Measurements from ENCODE around the gene DEK. TPM values are rescaled to one million over a fixed set of nuclear protein-coding genes. Genes with fewer than 3 reads are reported as not detected.

Gene DEK
- total and polyA plus RNA-seq, 7 experiments from 2014 or later = 41.6 to 174 (median 61.1) TPM

- intact Hi-C loops (cut with micrococcal nuclease) = loop anchor here (2.0 kb wide), 1 partner anchor 19 kb away; no protein-coding TSS in a partner anchor
- Mint-ChIP-seq H3K36me3 (peaks cover 10 to 70% (median 56%) of the 10 kb centered on the region in 5 donors), H3K27me3 (no peaks in the 10 kb centered on the region), H3K27ac (peak overlapping the region in 1 of 9 donors; percentile 68), H3K4me3 (no peak overlapping the region), H3K9me3 (peaks cover 0 to 2% (median 0%) of the 10 kb centered on the region in 11 donors), H3K4me1 (peaks cover 4 to 70% (median 40%) of the 10 kb centered on the region in 7 donors)
- no peak for DNase-seq
- Histone ChIP-seq H3K27ac (ENCODE audit: low read depth, low read length) (no peak overlapping the region), H3K4me1 (ENCODE audit: control insufficient read depth in 2 of 2, insufficient read depth in 2 of 2, low read length in 2 of 2) (peaks cover 0 to 3% of the 10 kb centered on the region in 2 donors), H3K27me3 (ENCODE audit: control insufficient read depth in 2 of 2, insufficient read depth in 2 of 2, low read length in 2 of 2) (no peaks in the 10 kb centered on the region), H3K4me3 (ENCODE audit: low read length) (no peak overlapping the region), H3K9me3 (ENCODE audit: control insufficient read depth in 2 of 3, low read length in 3 of 3) (no peaks in the 10 kb centered on the region), H3K36me3 (ENCODE audit: control insufficient read depth in 2 of 3, insufficient read depth in 3 of 3, low read length in 3 of 3) (peaks cover 0 to 26% (median 8%) of the 10 kb centered on the region in 3 experiments)
- ChIA-PET POLR2A (no interaction called here), CTCF (no interaction called here)
- ATAC-seq = no peak
These were observed 20.1 kb downstream of the DEK start for GRCh38 chr6:18244251-18244650.

- H3K4me3 ChIP-seq (ENCODE audit: low read length) = no peak overlapping the region
- intact Hi-C loops (cut with micrococcal nuclease) = no loop called here
- Mint-ChIP-seq H3K36me3 (peaks cover 4 to 67% (median 49%) of the 10 kb centered on the region in 5 donors), H3K27me3 (no peaks in the 10 kb centered on the region), H3K4me3 (no peak overlapping the region), H3K9me3 (peaks cover 0 to 2% (median 0%) of the 10 kb centered on the region in 11 donors), H3K4me1 (peaks cover 4 to 61% (median 41%) of the 10 kb centered on the region in 7 donors), H3K27ac (peak overlapping the region in 7 of 9 donors; percentile 3 to 86 (median 38))
- no peaks in the 10 kb centered on the region for H3K27me3 ChIP-seq (ENCODE audit: control insufficient read depth in 2 of 2, insufficient read depth in 2 of 2, low read length in 2 of 2)
- ChIA-PET POLR2A (no interaction called here), CTCF (no interaction called here)
- H3K4me1 ChIP-seq (ENCODE audit: control insufficient read depth in 2 of 2, insufficient read depth in 2 of 2, low read length in 2 of 2) = peaks cover 0 to 3% of the 10 kb centered on the region in 2 donors
- DNase-seq (no peak), ATAC-seq (no peak)
- H3K36me3 ChIP-seq (ENCODE audit: control insufficient read depth in 2 of 3, insufficient read depth in 3 of 3, low read length in 3 of 3) = peaks cover 0 to 29% (median 0%) of the 10 kb centered on the region in 3 experiments
- H3K9me3 ChIP-seq (ENCODE audit: control insufficient read depth in 2 of 3, low read length in 3 of 3) = no peaks in the 10 kb centered on the region
- H3K27ac ChIP-seq (ENCODE audit: low read depth, low read length) = no peak overlapping the region
These were observed 20.9 kb downstream of the DEK start for GRCh38 chr6:18243302-18243893.

- Mint-ChIP-seq H3K27me3 (no peaks in the 10 kb centered on the region), H3K9me3 (peaks cover 0 to 2% (median 0%) of the 10 kb centered on the region in 11 donors), H3K27ac (peak overlapping the region in 8 of 9 donors; percentile 43 to 86 (median 71)), H3K4me1 (peaks cover 4 to 59% (median 41%) of the 10 kb centered on the region in 7 donors), H3K36me3 (peaks cover 4 to 68% (median 53%) of the 10 kb centered on the region in 5 donors), H3K4me3 (peak overlapping the region in 2 of 10 donors; percentile 36 to 62)
- H3K4me1 ChIP-seq (ENCODE audit: control insufficient read depth in 2 of 2, insufficient read depth in 2 of 2, low read length in 2 of 2) = peaks cover 0 to 3% of the 10 kb centered on the region in 2 donors
- no peak for DNase-seq
- ATAC-seq = no peak
- ChIA-PET POLR2A (no interaction called here), CTCF (no interaction called here)
- peaks cover 0 to 35% (median 0%) of the 10 kb centered on the region in 3 experiments for H3K36me3 ChIP-seq (ENCODE audit: control insufficient read depth in 2 of 3, insufficient read depth in 3 of 3, low read length in 3 of 3)
- H3K4me3 ChIP-seq (ENCODE audit: low read length) = no peak overlapping the region
- H3K27me3 ChIP-seq (ENCODE audit: control insufficient read depth in 2 of 2, insufficient read depth in 2 of 2, low read length in 2 of 2) = no peaks in the 10 kb centered on the region
- H3K9me3 ChIP-seq (ENCODE audit: control insufficient read depth in 2 of 3, low read length in 3 of 3) = no peaks in the 10 kb centered on the region
- intact Hi-C loops (cut with micrococcal nuclease) = no loop called here
- H3K27ac ChIP-seq (ENCODE audit: low read depth, low read length) = no peak overlapping the region
These were observed 22.1 kb downstream of the DEK start for GRCh38 chr6:18242062-18242851.

- H3K36me3 ChIP-seq (ENCODE audit: control insufficient read depth in 2 of 3, insufficient read depth in 3 of 3, low read length in 3 of 3) = peaks cover 0 to 42% (median 7%) of the 10 kb centered on the region in 3 experiments
- ChIA-PET POLR2A (interaction anchor here (0.9 kb wide), 1 partner anchor 21 kb away, joined by 3 read pairs; no protein-coding TSS in a partner anchor), CTCF (interaction anchor here (0.6 kb wide), 1 partner anchor 9 kb away, joined by 4 read pairs; no protein-coding TSS in a partner anchor)
- no peak overlapping the region for H3K4me3 Mint-ChIP-seq
- H3K4me3 ChIP-seq (ENCODE audit: low read length) = no peak overlapping the region
- H3K4me1 Mint-ChIP-seq = peaks cover 4 to 53% (median 41%) of the 10 kb centered on the region in 7 donors
- H3K36me3 Mint-ChIP-seq = peaks cover 4 to 70% (median 55%) of the 10 kb centered on the region in 5 donors
- H3K4me1 ChIP-seq (ENCODE audit: control insufficient read depth in 2 of 2, insufficient read depth in 2 of 2, low read length in 2 of 2) = peaks cover 0 to 3% of the 10 kb centered on the region in 2 donors
- no peak for DNase-seq
- H3K27me3 Mint-ChIP-seq = no peaks in the 10 kb centered on the region
- H3K27ac ChIP-seq (ENCODE audit: low read depth, low read length) = no peak overlapping the region
- no peaks in the 10 kb centered on the region for H3K9me3 ChIP-seq (ENCODE audit: control insufficient read depth in 2 of 3, low read length in 3 of 3)
- intact Hi-C loops (cut with micrococcal nuclease) = no loop called here
- H3K27me3 ChIP-seq (ENCODE audit: control insufficient read depth in 2 of 2, insufficient read depth in 2 of 2, low read length in 2 of 2) = no peaks in the 10 kb centered on the region
- peak overlapping the region; percentile 0 to 86 (median 25) for H3K27ac Mint-ChIP-seq
- ATAC-seq = no peak
- H3K9me3 Mint-ChIP-seq = peaks cover 0 to 2% (median 0%) of the 10 kb centered on the region in 11 donors
These were observed 22.9 kb downstream of the DEK start for GRCh38 chr6:18241208-18242038.

GRCh38 chr6:18240230-18240629 lies 24.1 kb downstream of the DEK start:
- peaks cover 0 to 43% (median 11%) of the 10 kb centered on the region in 3 experiments for H3K36me3 ChIP-seq (ENCODE audit: control insufficient read depth in 2 of 3, insufficient read depth in 3 of 3, low read length in 3 of 3)
- H3K4me3 ChIP-seq (ENCODE audit: low read length) = no peak overlapping the region
- H3K36me3 Mint-ChIP-seq = peaks cover 10 to 73% (median 56%) of the 10 kb centered on the region in 5 donors
- intact Hi-C loops (cut with micrococcal nuclease) = no loop called here
- ATAC-seq (no peak), DNase-seq (no peak)
- H3K9me3 ChIP-seq (ENCODE audit: control insufficient read depth in 2 of 3, low read length in 3 of 3) = no peaks in the 10 kb centered on the region
- no peaks in the 10 kb centered on the region for H3K4me1 ChIP-seq (ENCODE audit: control insufficient read depth in 2 of 2, insufficient read depth in 2 of 2, low read length in 2 of 2)
- H3K4me3 Mint-ChIP-seq = no peak overlapping the region
- H3K27ac ChIP-seq (ENCODE audit: low read depth, low read length) = peak overlapping the region; percentile 5
- no peaks in the 10 kb centered on the region for H3K27me3 ChIP-seq (ENCODE audit: control insufficient read depth in 2 of 2, insufficient read depth in 2 of 2, low read length in 2 of 2)
- H3K9me3 Mint-ChIP-seq = peaks cover 0 to 2% (median 0%) of the 10 kb centered on the region in 11 donors
- H3K27ac Mint-ChIP-seq = peak overlapping the region in 4 of 9 donors; percentile 5 to 86 (median 64)
- no peaks in the 10 kb centered on the region for H3K27me3 Mint-ChIP-seq
- POLR2A ChIA-PET = interaction anchor here (0.9 kb wide), 1 partner anchor 23 kb away, joined by 3 read pairs; no protein-coding TSS in a partner anchor
- CTCF ChIA-PET = no interaction called here
- H3K4me1 Mint-ChIP-seq = peaks cover 4 to 42% (median 35%) of the 10 kb centered on the region in 7 donors

GRCh38 chr6:18237167-18237566 lies 27.2 kb downstream of the DEK start:
- intact Hi-C loops (cut with micrococcal nuclease) = no loop called here
- DNase-seq (no peak), ATAC-seq (no peak)
- H3K4me3 Mint-ChIP-seq = no peak overlapping the region
- no peaks in the 10 kb centered on the region for H3K27me3 Mint-ChIP-seq
- Histone ChIP-seq H3K36me3 (ENCODE audit: control insufficient read depth in 2 of 3, insufficient read depth in 3 of 3, low read length in 3 of 3) (peaks cover 0 to 42% (median 11%) of the 10 kb centered on the region in 3 experiments), H3K27me3 (ENCODE audit: control insufficient read depth in 2 of 2, insufficient read depth in 2 of 2, low read length in 2 of 2) (no peaks in the 10 kb centered on the region), H3K4me1 (ENCODE audit: control insufficient read depth in 2 of 2, insufficient read depth in 2 of 2, low read length in 2 of 2) (no peaks in the 10 kb centered on the region), H3K4me3 (ENCODE audit: low read length) (no peak overlapping the region), H3K27ac (ENCODE audit: low read depth, low read length) (no peak overlapping the region), H3K9me3 (ENCODE audit: control insufficient read depth in 2 of 3, low read length in 3 of 3) (no peaks in the 10 kb centered on the region)
- H3K27ac Mint-ChIP-seq = peak overlapping the region in 1 of 9 donors; percentile 36
- peaks cover 0 to 25% (median 13%) of the 10 kb centered on the region in 11 donors for H3K9me3 Mint-ChIP-seq
- H3K36me3 Mint-ChIP-seq = peaks cover 27 to 74% (median 56%) of the 10 kb centered on the region in 5 donors
- ChIA-PET CTCF (no interaction called here), POLR2A (no interaction called here)
- peaks cover 2 to 25% (median 10%) of the 10 kb centered on the region in 7 donors for H3K4me1 Mint-ChIP-seq

All from naive thymus-derived CD4-positive, alpha-beta T cell (primary cell).